Islet precursor cell (in vitro differentiated cells): ENCODE measurements around the gene OBSCN.
"Not testable (repeated sequence)": the region's sequence is repeated elsewhere in the genome, so short reads cannot be mapped to it uniquely, and the experiment has no call there.

ENCODE experiments used
- DNase-seq: peaks from one replicate; pipeline ENCODE4 v3.0.0-alpha.2; 2018

OBSCN gene

DNA sequence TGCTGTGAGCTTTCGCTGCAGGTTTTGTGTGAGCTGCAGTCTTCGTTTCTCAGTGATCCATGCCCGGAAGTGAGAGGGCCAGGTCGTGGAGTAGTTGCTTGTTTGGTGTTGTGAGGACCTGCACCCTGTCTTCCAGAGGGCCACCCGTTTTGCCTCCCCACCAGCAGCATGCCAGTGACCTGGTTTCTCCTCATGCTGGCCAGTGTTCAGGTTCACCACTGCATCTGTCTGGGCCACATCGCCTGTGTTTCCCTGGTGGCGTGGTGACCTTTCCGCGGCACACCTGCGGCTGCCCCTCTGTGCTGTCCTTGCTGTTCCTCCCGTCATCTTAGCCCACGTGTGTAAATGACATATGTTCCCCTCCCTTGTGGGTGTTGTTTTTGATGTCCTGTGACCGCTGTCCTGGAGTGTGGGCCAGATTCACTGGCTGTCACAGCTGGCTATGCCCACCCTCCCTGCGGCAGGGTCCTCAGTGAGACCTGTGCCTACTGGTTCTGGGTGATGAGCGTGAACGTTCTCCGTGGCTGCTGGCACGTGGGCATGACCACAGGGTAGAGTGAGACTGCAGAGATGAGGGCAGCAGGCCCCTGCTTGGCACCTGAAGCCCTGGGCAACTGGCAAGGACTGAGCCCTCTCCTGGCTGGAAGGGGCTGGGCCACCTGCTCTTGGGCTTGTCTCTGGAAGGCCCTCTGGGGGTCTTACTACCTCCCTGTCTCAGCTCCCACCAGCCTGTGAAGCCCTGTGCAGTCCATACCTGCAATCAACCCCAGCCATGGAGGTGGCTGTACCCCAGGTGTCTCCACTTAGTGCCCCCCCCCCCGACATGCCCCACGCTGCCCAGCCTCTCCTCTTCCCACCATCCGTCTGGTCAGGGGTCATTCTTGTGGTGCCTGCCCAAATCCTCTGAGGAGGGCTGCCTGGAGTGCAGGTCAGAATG lies 35.0 kb upstream of the OBSCN start:
- DNase-seq, result peak; percentile 44

DNA sequence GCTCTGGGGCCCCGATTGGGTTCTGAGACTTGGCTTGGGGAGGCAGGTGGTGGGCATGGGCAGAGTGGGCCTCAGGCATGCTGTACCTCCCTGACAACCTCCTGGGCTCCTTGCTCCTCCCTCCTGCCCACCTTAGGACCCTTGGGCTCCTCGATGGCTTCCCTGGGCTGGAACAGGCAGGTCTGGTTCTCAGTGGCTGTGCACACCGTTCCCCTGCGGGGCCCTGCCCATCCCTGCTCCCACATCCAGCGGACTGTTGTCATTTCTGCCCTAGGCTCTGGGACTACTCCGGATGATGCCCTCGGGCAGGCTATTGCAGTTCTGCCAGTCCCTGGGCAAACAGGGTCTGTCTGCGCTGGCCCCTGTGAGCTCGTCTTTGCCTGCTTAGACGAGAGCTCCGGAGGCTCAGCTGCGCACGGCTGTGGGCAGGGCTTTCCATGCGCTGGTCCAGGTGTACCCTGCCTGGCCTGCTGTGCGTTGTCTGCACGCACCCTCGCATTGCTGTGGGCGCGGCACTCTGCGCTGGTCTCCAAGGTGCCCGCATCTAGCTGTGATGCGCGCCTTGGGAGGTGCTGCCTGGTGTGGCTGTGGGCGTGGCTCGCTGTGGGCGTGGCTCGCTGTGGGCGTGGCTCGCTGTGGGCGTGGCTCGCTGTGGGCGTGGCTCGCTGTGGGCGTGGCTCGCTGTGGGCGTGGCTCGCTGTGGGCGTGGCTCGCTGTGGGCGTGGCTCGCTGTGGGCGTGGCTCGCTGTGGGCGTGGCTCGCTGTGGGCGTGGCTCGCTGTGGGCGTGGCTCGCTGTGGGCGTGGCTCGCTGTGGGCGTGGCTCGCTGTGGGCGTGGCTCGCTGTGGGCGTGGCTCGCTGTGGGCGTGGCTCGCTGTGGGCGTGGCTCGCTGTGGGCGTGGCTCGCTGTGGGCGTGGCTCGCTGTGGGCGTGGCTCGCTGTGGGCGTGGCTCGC lies 34.0 kb upstream of the OBSCN start:
- DNase-seq, result peak; percentile 82

DNA sequence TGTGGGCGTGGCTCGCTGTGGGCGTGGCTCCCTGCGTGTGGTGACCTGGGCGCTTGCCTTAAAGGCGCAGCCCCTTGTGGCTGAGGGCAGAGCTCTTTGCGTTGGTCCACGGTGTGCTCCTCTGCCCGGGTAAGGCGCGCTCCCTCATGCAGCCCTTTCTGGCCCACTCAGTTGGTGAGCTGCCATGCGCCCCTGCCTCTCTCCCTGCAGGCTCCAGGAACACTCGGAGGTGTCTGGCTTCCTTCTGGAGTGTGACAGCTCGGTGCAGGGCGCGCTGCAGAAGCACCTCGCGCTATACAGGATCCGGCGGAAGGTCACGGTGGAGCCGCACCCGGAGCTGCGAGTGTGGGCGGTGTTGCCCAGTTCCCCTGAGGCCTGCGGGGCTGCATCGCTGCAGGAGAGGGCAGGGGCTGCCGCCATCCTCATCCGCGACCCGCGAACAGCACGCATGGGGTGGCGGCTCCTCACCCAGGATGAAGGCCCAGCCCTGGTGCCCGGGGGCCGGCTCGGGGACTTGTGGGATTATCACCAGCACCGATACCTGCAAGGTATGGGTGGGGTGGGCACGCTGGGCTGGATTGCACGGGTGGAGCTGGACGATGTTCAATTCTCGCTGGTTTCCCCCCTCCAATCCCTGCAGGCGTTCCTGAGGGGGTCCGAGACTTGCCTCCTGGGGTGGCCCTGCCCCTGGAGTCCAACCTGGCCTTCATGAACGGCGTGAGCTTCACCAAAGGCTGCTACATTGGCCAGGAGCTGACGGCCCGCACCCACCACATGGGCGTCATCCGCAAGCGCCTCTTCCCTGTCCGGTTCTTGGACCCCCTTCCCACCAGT lies 33.1 kb upstream of the OBSCN start:
- peak; percentile 84 for DNase-seq

DNA sequence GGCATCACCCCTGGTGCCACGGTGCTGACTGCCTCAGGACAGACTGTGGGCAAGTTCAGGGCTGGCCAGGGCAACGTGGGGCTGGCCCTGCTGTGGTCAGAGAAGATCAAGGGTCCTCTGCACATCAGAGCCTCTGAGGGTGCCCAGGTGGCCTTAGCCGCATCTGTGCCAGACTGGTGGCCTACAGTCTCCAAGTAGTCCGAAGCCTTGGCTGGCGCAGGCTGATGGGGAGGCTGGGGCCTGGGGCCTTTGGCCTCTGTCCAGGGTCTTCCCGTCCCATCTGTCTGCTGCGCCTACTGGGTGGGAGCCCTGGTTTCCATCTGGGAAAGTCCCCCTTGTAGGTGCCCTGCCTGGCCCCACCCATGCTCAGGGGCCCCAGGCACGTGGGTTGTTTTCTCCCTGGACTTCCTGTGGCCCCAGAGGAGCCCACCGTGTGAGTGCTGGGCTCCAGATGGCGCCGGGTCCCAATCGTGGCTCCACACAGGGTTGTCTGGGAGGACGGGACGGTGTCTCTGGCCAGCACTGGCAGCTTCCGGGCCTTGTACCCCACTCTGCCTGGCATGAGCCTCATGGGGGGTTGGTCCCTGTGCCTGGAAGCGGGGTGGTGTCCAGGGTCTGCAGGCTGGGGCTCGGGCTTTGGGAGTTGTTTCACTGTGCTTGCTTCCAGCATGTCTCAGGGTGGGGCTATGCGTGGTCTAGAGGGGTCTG lies 32.4 kb upstream of the OBSCN start:
- DNase-seq, result no peak

DNA sequence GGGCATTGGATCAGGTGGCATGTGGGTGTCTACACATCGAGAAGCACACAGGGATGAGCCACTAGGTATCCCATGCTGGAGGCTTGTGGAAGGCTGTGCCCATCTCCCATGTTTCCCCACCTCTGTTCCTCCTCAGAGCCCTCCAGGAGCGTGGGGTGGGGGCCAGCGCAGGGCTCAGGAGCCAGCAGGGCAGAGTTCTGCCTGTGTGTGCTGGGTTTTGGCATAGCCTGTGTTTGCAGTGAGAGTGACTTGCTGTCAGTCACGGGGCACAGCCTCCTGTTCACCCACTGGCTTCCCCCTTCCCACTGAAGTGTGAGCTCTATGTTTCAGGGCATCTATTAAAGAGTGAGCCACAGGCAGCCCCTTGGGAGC lies 31.8 kb upstream of the OBSCN start:
- DNase-seq, result no peak

DNA sequence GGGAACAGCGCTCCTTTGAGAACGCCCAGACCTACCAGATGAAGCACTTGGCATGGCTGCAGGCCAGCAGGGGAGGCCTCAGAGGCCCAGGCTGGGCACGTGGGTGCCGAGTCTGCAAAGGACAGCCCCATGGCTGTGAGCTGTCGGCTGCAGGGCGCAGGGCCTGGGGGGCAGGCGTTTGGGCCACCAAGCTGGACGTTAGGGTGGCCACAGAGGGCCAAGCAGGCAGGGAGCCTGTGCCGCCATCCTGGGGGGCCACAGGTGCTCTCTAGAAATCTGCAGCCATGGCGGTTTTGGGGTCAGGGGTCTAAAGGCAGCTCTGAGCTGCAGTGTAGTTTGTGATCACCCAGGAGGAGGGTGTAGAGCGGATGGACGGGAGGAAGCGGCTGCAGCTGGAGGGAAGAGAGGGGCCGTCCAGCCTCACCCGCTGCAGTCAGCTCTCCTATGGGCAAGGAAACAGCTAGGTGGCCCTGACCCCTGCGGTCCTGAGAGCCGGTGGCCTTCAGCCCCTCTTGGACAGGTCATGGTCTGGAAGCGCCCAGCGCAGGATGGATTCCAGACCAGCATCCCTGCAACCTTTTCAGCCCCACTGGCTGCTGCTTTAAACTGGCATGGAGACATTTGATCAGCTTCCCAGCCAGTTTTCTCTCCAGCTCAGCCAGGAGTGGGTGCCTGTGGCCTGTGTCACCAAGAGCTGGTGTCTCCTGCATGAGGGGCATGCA lies 31.2 kb upstream of the OBSCN start:
- no peak for DNase-seq

DNA sequence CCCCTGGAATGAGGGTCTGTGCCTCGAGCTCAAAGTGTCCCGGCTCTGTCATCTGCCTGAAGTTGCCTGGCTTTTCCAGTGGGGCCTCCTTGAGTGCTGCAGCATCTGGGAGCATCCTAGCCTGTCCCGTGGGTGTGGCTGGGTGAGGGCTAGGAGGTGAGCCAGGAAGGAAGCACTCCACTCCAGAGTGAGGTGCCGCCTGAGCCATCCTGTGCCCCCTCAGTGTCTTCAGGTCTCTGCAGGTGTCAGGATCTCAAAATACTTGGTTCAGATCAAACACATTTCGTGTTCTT lies 30.7 kb upstream of the OBSCN start:
- no peak for DNase-seq

DNA sequence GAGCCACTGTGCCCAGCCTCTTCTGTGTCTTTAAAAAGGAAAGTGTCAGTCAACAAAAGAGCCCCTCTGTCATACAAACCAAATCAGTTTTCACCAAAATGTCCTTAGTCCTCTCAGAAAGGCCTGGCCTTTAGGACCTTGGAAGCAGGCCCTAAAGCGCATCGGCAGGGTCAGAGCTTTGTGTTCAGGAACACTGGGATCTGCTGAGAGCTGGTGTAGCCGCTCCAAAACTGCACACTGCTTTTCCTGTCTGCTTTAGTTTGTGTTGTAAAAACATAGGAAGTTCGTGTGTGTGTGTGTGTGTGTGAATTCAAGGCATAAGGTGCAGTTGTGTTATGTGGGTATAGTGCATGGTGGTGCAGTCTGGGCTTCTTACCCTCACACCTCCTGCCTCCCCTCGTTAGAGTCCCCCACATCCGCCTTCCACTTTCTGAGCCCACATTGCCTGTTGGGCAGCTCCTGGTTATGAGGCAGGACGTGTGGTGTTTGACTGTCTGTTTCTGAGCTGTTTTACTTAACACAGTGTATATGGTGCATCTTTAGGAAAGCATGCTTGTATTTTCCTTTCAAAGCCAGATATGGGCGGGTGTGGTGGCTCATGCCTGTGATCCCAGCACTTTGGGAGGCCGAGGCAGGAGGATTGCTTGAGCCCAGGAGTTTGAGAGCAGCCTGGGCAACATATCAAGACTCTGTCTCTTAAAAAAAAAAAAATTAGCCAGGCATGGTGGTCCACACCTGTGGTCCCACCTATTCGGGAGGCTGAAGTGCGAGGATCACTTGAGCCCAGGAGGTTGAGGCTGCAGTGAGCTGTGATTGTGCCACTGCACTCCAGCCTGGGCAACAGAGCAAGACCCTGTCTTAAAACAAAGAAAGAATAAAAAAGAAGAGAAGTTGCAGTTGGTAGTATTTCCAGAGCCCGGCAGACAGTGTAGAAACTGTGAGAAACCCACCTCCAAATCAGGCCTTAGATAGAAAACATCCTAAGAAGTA lies 29.8 kb upstream of the OBSCN start:
- no peak for DNase-seq

DNA sequence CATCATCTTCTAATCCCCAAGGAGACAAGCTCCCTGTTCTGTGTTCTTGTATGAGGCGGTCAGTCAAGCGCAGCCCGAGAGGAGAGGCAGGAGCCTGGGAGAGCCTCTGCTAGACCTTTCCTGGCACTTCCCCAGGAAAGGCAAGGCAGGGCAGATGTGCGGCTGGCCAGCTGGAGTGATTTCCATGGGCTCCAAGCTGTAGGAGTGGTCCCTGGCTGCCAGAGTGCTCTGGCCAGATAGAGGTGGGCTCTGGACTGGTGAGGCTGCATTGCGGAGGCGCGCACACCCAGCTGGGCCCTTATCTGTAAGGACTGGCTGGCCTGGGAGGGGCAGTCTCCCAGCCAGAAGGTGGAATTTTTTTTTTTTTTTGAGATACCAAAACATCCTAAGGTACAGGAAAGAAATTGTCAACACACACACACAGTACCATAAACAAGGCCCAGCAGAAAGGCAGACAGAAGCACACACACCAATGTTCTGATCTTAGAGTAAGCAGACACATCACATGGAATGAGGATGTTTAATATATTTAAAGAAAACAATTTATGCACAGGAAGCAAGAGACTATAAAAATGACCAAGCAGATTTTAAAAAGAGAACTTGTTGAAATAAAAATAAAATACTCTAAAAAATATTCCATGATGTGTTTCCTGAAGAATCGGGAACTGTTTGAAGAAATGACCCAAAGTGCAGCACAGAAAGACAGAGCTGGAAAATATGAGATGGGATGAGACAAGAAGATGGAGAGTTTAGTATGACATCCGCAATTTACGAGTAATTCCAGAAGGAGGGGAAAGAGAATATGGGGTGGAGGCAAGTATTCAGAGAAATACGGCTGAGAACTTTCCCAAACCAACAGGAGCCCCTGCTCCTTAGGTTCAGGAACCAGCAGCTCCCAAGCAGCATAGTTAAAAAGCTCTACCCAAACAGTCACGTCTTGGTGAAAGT lies 28.8 kb upstream of the OBSCN start:
- no peak for DNase-seq

DNA sequence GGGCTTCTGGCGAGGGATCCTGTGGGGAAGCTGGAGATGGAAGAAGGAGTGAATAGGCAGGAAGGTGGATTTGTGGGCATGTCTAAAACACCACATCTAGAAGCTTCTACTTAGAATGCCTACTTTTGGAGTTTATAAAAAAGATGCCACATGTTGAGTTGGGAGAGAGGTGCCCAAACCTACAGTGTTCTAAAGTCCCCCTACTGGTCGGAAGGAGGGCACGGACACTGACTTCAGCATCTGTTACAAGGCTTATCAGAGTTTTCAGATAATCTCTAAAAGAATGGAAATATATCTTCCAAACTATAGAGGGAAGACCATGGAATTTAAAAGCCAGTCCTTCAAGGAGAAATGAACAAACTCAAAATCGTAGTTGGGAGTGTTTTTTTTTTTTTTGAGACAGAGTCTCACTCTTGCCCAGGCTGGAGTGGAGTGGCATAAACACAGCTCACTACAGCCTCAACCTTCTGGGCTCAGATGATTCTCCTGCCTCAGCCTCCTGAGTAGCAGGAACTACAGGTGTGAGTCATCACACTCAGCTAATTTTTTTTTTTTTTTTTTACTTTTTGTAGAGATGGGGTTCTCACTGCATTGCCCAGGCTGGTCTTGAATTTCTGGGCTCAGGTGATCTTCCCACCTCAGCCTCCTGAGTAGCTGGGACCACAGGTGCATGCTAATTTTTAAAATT lies 27.4 kb upstream of the OBSCN start:
- DNase-seq, result no peak

DNA sequence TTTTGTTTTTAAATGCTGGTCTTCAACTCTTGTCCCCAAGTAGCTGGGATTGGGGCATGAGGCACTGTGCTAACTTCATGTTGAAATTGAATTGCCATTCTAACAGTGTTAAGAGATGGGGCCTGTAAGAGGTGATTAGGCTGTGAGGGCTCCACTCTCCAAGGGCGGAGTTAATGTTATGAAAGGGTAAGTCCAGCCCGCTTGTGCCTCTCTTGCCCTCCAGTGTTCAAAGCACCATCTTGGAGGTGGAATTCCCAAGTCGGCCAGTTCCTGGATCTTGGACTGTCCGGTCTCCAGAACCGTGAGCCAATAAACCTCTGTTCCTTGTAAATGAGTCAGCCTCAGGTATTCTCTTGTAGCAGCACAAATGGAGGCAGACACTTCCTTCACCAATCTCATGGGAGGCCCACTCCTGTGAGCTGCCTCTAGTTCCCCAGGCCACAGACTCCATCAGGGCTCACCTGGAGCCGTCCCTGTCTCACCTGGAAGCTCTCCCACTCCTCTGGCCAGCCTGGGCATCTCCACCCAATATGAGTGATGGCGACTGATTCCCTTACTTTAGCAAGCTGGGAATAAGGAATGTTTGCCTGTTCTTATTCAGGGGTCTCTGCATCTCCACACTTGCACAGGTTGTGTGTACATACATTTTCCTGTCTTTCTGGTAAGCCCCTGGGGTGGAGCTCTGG lies 26.7 kb upstream of the OBSCN start:
- DNase-seq, result no peak

DNA sequence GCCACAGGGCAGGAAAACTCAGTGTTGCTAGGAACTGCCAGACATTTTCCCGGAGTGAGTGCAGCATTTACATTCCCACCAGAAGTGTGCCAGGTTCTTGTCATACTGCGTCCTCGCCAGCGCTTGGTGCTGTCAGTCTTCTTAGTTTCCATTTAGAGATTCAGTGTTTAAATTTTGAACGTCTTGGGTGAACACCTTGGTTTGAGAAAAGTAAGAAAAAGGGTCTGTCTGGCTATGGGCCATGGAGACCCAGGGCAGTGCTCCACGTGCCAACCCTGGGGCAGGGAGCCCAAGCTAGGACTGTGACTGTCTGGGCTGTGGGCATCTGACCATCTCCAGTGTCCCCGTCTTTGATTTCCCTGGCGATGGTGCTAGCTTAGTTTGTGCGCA lies 26.2 kb upstream of the OBSCN start:
- DNase-seq, result no peak

DNA sequence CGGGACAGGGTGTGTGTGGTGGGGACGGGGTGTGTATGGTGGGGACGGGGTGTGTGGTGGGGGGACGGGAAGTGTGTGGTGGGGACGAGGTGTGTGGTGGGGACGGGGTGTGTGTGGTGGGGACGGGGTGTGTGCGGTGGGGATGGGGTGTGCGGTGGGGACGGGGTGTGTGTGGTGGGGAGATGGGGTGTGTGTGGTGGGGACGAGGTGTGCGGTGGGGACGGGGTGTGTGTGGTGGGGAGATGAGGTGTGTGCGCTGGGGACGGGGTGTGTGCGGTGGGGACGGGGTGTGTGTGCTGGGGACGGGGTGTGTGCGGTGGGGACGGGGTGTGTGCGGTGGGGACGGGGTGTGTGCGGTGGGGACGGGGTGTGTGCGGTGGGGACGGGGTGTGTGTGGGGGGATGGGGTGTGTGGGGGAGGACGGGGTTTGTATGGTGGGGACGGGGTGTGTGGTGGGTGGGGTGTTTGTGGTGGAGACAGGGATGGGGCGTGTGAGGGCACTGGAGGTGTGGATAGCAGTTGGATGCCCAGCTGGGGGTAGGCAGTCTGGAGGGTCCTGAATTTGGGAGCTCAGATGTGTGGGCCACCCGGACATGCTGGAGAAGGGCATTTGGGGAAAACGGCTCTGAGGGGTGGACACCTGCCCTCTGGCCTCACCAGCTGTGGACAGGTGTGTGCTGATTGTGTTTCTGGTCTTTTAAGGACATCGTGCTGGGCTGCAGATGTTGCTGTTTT lies 25.4 kb upstream of the OBSCN start:
- no peak for DNase-seq

DNA sequence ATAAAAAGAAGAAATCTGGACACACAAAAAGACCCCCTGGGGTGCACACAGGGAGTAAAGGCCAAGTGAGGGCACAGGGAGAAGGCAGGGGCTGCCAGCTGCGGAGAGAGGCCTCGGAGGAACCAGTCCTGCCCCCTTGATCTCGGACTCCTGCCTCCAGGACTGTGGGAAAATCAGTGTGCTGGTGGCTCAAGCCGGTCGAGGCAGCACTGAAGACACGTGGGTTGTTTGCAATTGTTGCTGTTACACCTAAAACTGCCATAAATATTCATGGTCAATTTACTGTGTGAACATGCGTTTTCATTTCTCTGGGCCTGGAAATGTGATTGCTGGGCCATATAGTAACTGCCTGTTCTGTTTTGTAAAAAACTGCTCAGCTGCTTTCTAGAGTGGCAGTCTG lies 23.7 kb upstream of the OBSCN start:
- DNase-seq, result no peak

DNA sequence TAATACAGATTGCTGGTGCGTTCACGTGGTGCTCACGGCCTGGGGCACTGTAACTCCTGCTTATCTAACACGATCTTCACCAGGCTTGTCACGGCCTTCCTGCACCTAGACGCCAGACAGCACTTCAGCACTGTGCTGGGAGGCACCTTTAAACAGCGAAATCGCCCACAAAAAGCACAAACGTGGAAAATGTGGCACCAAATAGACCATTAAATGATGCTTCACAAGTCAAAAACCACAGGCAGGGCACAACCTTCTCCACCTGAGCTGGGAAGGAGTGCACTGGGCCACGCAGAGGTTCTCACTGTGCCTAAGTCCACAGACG lies 22.2 kb upstream of the OBSCN start:
- no peak for DNase-seq

DNA sequence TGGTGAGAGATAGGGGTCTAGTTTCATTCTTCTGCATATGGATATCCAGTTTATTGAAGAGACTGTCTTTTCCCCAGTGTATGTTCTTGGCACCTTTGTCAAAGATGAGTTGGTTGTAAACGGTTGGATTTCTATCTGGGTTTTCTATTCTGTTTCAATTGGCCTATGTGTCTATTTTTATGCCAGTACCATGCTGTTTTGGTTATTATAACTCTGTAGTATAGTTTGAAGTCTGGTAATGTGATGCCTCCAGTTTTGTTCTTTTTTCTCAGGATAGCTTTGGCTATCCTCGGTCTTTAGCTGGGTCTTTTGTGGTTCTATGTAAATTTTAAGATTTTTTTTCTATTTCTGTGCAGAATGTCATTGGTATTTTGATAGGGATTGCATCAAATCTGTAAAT lies 19.6 kb upstream of the OBSCN start:
- DNase-seq, result not testable (repeated sequence)

DNA sequence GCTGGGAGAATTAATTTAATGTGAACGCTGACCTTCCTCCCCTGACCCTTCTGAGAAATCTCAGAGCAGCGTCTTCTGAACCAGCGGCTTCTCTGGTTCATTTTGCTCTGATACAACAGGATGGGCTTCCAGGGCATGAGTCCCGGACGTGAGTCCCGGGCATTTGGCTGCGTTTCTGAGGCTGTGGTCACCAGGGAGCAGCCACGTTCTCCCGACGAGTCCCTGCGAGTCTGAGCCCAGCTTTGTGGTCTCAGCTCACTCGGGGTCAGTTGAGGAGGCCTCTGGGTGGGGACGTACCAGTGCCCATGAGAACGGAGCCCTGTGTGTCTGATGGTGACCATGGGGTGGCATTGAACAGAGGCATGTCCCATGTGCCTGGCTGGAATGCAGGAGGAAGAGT lies 17.7 kb upstream of the OBSCN start:
- DNase-seq, result no peak

DNA sequence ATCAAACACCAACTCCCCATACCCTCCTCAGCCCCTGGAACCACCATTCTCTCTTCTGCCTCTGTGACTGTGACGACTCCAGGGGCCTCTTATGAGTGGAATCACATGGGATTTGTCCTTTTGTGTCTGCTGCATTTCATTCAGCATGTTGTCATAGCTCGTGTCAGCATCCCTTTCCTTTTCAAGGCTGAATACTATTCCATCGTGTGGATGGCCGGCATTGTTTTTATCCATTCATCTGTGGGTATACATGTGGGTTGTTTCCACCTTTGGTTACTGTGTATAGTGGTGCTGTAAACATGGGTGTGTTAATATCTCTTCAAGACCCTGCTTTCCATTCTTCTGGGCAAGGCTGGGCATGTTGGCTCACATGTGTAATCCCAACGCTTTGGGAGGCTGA lies 17.1 kb upstream of the OBSCN start:
- no peak for DNase-seq
